Measurements from ENCODE around the gene LRRC57.

The LRRC57 gene

GRCh38 chr15:42549741-42550392 is 1.3 kb upstream of the LRRC57 start:
- DNase-seq (ENCODE audit: low read depth) = no peak

GRCh38 chr15:42549032-42549491 is 469 bp upstream of the LRRC57 start:
- no peak for DNase-seq (ENCODE audit: low read depth)

DNA sequence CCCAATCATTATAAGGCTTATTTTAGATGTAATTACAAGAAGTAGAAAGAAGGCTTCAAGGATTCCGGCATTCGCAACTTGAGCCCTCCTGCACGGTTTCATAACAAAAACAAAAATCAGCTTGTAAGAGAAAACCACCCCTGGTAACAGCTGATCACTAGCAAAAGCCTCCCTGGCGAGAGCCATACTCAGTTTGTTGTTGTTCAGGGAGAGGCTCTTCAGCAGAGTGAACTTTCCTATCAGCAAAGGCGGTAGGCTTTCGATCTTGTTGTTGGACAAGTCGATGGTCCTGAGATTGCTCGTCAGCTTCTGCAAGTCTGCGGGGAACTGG is 710 bp downstream of the LRRC57 start:
- DNase-seq (ENCODE audit: low read depth) = no peak

GRCh38 chr15:42544853-42545629 is 3.6 kb downstream of the LRRC57 start:
- no peak for DNase-seq (ENCODE audit: low read depth)

DNA sequence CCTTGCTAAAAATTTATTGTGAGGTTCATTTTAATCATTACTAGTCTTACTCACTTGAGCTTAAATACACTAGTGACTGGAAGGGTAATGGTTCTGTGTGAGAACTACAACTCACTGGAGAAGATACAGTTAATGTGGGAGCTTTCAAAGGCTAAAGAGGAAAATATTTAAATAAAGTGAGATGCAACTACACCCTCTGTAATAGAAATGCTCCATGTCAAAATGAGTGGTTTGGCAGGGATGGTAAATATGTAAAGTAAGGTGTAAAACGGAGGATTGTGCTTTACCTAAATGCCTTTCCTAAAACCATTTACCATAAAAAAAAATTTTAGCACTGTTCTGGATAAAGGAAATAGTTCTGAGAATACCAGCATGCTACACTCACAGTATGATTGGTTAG is 15.3 kb downstream of the LRRC57 start:
- DNase-seq (ENCODE audit: low read depth) = no peak

DNA sequence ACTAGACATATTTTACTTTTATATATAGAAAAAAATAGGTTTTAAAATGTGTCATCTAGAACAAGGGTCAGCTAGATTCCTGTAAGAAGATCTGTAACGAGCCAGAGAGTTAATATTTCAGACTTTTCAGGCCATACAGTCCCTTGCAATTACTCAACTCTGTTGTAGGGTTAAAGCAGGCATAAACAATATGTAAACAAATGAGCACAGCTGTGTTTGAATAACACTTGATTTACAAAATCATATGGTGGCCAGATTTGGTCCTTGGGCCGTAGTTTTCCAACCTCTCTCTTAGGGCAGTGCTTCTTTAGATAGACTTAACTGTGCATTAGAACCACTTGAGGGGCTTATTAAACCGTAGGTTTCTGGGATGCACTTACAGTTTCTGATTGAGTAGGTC is 19.6 kb downstream of the LRRC57 start:
- no peak for DNase-seq (ENCODE audit: low read depth)

- no peak for DNase-seq (ENCODE audit: low read depth)
Measured at GRCh38 chr15:42523331-42523730, 25.3 kb downstream of the LRRC57 start.

- DNase-seq (ENCODE audit: low read depth) = no peak
Measured at GRCh38 chr15:42511007-42511391, 37.6 kb downstream of the LRRC57 start.

DNA sequence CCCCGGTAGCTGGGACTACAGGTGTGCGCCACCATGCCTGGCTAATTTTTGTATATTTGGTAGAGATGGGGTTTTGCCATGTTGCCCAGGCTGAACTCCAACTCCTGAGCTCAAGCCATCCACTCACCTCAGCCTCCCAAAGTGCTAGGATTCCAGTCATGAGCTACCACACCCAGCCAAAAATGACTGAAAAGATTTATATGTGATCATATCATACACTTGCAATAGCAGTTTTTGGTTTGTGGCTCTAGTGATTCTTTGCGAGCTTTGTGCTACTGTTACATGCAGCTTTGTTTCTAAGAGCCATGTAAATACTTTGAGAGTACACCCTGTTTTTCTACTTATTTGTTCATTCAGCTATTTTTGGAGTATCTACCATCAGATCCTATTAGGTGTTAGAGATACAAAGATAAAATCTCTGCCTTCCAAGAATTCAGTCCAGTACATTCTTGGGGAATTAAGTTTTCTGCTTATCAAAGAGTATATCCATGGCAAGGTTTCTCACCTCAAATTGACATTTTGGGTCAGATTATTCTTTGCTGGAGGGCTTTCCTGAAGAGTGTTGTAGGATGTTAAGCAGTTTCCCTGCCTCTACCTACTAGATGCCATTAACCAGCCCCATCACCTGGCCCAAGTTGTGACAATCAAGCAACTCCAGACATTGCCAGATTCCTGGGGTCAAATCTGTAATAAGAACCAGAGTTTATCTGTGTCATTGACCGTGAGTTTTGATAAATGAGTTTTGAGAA is 38.2 kb downstream of the LRRC57 start:
- no peak for DNase-seq (ENCODE audit: low read depth)

DNA sequence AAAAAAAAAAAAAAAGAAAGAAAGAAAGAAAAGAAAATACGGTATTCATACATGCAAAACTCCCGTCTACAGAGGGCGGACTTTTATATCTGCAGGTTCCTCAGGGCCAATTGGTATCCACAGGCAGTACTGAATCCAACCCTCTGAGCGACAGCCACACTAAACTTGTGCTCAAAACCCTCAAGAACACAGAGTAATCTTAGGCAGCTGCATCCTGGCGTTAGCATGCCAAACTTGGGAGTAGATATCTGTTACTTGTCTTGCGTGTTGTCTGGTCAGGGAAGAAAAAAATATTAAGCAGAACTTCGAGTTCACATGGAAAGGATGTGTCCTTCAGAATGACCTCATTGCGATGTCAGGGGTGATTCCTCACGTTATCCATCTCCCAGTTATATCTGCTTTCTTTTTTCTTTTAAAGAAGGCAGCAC is 40.3 kb downstream of the LRRC57 start:
- no peak for DNase-seq (ENCODE audit: low read depth)

GRCh38 chr15:42507514-42507913 is 41.1 kb downstream of the LRRC57 start:
- no peak for DNase-seq (ENCODE audit: low read depth)

DNA sequence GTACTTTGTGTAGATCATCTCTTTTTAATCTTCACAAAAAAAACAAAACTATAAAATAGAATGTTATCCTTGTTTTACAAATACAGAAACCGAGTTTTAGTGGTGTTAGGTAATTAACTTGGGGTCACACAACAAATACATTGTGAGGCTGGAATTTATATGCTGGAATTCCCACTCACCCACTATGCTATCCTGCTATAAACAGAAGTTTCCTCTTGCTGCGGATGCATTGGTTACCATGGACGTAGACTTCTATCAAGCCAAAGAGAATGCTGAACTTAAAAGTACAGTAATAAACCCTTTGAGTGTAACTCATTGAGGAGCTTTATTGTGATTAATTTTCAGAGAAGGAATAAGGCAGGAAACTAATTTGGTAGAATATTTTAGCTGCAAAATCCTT is 44.0 kb downstream of the LRRC57 start:
- no peak for DNase-seq (ENCODE audit: low read depth)

DNA sequence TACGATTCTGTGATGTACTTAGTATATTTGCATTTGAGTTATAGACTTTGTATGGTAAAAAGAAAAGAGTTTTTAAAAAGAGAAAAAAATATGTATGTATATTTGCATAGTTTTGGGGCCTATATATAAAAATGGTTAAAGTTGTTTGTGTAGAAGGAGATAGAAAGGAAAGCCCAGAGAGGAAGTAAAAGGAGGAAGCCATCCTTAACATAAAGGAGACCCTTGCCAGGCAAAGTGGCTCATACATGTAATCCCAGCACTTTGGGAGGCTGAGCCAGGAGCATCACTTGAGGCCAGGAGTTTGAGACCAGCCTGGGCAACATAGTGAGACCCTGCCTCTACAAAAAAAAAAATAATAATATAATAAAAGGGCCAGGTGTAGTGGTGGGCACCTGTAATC is 44.8 kb downstream of the LRRC57 start:
- no peak for DNase-seq (ENCODE audit: low read depth)

DNA sequence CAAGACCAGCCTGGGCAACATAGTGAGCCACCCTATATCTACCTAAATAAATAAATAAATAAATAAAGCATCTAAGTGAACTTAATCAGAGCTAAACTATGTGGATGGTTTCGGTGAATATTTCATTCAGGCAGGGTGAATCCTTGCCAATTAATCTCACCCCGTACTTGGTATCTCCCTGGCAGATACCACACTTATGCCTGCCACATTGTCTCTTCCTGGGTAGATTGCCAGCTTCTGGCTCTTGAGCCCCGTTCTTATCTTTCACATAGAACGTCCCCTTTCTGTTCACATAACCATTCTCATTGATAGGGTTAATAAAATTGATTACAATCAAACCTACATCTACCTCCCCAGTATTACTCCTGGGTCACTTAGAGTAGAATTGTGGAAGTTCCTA is 46.1 kb downstream of the LRRC57 start:
- no peak for DNase-seq (ENCODE audit: low read depth)

DNA sequence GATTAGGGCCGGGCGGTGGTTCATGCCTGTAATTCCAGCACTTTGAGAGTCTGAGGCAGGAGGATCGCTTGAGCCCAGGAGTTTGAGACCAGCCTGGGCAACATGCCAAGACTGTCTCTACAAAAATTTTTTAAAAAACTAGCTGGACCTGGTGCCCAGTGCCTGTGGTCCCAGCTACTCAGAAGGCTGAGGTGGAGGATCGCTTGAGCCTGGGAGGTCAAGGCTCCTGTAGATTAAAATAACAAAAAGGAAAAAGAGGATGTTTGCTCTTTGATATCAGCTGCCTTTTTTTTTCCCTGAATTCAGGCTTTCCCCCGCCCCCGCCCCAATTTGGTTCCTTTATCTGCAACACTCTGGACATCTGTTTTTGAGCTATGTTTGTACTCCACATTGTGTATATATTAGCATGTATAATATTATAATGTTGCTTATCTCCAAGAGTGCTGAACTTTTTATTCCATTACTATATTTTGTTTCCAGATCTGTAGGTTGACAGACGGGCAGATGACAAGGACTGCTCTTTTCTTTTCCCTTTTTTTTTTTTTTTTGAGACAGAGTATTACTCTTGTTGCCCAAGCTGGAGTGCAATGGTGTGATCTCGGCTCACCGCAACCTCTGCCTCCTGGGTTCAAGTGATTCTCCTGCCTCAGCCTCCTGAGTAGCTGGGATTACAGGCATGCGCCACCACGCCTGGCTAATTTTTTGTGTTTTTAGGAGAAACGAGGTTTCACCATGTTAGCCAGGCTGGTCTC is 48.6 kb downstream of the LRRC57 start:
- DNase-seq (ENCODE audit: low read depth) = no peak

- no peak for DNase-seq (ENCODE audit: low read depth)
Measured at GRCh38 chr15:42498212-42499068, 50.2 kb downstream of the LRRC57 start.

DNA sequence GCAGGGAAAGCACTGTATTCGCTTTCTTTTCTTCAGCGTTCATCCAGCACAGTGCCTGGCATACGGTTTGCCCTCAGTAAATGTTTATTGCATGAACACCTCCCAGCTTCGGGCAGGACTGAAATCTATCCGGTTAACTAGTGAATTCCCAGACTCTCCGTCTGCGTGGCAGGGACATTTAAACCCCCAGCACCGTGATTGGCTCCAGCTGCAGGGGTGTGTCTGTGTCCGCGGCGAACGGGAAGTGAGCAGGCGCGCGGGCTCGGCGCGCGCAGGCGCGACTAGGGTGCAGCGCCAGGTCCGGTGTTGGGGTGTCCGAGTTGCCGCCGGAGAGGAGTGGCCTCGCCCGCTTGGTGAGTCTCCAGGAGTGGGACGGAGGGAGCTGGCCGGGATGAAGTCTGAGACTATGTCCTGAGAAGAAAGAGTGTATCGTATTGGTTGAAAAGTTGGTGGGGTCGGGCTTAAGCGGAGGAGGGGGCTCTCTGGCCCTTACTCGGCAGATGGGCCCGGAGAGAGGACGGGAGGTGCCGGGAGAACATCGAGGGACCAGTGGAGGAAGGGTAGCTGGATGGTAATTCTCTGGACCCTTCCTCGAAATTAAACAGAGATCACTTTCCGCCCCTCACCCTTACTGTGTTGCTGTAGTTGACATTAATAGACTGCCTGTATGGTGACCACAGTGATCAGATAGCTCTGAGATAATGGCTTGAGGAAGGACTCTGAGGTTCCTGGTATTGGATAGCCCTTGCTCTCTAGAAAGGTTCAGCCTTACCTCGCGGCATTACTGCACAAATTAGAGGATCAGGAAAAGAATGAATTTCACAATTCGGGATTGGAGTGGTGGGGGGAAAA is 53.0 kb downstream of the LRRC57 start, which contains the start of gene SNAP23:
SNAP23 (plus strand) TSS at position 274 of the 852 bp plus-strand sequence. CDS start 16,213 bp downstream, outside the sequence.
- DNase-seq (ENCODE audit: low read depth) = peak; percentile 74

GRCh38 chr15:42494998-42495360 is 53.6 kb downstream of the LRRC57 start:
- DNase-seq (ENCODE audit: low read depth) = no peak

GRCh38 chr15:42493679-42494078 is 54.9 kb downstream of the LRRC57 start:
- no peak for DNase-seq (ENCODE audit: low read depth)

DNA sequence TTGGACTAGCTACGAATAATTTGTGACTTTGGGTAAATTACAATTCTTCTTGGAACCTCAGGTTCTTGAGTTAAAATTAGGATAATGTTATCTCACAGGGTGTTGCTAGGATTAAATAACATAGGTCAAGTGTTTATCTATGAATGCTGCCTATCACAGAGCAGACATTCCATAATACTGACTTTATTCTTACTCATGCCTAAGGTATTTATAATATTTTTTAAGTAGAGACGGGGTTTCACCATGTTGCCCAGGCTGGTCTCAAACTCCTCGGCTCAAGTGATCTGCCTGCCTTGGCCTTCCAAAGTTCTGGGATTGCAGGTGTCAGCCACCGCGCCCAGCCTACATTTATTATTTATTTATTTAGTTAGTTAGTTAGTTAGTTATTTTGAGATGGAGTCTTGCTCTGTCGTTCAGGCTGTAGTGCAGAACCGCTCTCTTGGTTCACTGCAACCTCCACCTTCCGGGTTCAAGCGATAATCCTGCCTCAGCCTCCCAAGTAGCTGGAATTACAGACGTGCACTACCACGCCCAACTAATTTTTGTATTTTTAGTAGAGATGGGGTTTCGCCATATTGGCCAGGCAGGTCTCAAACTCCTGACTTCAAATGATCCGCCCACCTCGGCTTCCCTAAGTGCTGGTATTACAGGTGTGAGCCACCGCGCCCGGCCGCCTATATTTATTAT is 56.9 kb downstream of the LRRC57 start:
- DNase-seq (ENCODE audit: low read depth) = no peak
